GM19328 (cell line): ENCODE measurements around the gene NACC1.

Experiments used
- ATAC-seq: cut with Tn5 transposase; IDR thresholded peaks from one replicate; pipeline ENCODE4 v1.9.1; 2021; ENCODE audit warnings: mild to moderate bottlenecking, moderate library complexity; ENCODE audit not compliant: unreplicated experiment

NACC1 gene

DNA sequence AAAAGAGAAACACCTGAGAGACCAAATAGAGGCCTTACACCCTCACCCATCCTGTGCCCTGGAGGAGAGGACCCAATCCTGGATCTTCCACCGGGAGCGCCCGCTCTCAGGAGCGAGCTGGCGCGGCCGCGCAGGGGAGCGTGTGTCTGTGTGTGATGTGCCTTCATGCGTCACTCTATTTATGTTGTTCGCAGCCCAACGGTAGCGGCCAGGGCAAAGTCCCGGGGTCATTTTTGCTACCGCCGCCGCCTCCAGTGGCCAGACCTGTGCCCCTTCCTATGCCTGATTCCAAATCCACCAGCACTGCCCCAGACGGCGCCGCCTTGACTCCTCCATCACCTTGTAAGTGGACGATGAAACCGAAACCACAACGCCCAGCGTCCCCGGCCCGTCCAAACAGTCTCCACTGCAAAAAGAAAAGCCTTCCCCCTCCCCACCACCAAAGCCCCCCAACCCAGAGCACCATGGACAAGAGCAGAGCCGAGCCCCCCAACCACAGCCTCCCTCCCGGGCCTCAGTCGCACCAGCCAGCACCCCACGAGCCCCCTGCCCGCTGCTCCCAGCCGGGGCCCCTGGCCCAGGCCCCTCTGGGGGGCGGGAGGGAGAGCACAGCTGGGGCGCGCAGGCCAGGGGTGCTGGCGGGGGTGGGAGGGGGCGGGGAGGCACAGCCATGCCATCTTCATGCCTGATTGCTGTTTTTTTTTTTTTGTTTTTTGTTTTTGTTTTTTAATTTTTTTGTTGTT, 30.1 kb upstream of the NACC1 start:
- no peak for ATAC-seq

GRCh38 chr19:13089139-13089856, 28.8 kb upstream of the NACC1 start:
- ATAC-seq, result no peak

DNA sequence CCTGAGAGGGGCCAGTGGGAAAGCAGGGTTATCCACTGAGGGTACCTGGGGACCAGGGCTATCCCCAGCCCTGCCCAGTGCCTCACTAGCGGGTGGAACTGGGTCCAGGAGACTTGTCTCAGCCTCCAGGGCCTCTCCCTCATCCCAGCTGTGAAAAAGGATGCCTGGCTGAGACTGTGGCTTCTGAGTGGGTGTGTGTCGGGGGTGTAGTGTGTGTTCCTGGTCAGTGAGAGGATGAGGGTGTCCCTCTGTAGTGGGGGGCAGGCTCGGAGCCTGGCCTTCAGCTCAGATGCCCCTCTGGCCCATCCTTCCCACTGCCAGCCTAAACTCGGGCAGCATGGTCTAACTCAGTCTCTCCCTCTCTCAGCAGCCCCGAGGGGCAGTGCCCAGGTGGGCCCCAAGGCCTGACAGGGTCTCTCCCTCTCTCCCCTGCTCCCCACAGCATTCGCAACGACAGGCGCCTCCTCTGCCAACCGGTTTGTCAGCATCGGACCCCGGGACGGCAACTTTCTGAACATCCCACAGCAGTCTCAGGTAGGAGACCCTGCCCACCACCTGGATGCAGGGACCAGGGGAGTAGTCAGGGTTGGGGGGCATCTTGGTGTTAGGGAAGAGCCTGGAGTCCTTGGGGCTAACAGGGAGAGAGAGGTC, 28.1 kb upstream of the NACC1 start:
- no peak for ATAC-seq

- no peak for ATAC-seq
These were observed 27.4 kb upstream of the NACC1 start for GRCh38 chr19:13090511-13091231.

- ATAC-seq, result no peak
These were observed 26.5 kb upstream of the NACC1 start for GRCh38 chr19:13091400-13092157.

- no peak for ATAC-seq
These were observed 25.9 kb upstream of the NACC1 start for GRCh38 chr19:13092158-13092543.

GRCh38 chr19:13092606-13093235, 25.3 kb upstream of the NACC1 start:
- ATAC-seq, result no peak

DNA sequence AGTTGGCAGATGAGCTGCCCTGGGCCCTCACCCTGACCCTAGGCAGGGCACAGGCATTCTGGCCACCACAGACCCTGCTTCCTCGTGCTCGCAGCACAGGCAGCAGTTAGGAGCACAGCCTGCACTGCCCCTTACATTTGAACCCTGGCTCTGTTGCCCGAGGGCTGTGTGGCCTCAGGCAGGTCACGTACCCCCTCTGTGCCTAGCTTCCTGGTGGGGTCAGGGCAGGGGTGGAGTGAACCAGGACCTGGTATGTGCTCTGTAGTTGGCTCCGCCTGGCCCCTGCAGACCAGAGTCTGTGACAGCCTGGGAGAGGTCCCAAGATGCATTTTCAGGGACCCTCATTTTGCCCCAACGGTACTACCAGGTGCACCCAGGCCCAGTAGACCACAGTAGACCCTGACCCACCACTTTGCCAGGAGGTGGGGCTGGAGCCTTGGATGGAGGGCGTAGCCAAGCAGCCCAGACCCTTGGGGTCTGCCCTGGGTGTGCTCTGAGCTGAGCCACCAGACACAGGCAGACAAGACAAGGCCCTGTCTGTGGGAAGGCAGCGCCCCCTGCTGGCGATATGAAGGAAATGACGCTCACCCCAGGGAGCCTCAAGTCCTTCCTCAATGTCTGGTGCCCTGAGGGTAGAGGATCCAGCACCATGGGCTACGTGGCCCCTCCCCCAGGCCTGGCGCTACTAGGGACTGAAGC, 24.5 kb upstream of the NACC1 start:
- ATAC-seq, result no peak

- no peak for ATAC-seq
These were observed 24.0 kb upstream of the NACC1 start for GRCh38 chr19:13094106-13094504.

DNA sequence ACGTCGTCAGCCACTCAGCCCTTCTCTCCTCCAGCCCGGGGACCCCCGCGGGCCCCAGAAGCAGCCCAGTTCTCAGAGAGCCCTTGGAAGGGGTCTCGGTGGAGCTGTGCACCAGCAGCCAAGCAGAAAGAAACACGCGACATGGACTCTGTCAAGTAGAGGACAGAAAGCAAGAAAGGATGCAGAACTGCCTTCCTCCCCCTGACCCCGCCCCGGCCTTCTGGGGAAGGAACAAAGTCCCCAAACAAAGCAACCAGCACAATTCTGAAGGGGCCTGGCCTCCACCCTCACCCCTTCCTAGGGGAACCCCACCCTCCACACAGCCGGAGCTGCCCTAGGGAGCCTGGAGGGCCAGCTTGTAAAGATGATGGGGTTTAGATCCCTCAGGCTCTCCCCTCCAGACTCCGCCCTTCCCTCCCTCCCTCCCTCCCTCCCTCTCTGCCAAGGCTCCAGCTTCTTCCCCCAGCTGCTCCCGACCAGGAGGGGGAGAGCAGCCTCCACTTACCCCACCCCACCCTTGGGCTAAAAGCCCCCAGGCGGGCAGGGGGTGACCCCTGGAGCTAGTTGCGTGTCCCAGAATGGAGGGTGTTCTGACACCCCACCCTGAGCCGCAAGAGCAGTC, 23.2 kb upstream of the NACC1 start:
- no peak for ATAC-seq

- ATAC-seq, result no peak
These were observed 22.7 kb upstream of the NACC1 start for GRCh38 chr19:13095393-13095784.

GRCh38 chr19:13095934-13096927, 21.8 kb upstream of the NACC1 start:
- ATAC-seq, result no peak

DNA sequence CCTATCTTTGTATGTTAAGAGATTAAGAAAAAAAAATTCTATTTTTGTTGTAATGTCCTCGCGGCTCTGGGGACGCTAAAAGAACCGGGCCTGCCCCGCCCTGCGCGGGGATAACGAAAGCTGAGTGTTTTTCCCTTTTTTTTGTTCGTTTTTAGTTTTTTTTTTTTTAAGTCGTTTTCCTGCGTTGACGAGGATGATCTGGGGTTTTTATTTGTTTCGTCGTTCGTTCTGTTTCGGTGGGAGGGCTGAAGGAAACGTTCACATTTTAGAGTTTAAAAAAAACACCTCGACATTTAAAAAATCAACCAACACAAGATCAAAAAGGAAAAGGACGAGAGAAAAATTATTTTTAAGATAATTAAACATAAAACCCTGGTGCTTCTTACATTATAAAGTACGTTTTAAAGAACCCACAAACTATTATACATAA, 21.0 kb upstream of the NACC1 start:
- ATAC-seq, result no peak

DNA sequence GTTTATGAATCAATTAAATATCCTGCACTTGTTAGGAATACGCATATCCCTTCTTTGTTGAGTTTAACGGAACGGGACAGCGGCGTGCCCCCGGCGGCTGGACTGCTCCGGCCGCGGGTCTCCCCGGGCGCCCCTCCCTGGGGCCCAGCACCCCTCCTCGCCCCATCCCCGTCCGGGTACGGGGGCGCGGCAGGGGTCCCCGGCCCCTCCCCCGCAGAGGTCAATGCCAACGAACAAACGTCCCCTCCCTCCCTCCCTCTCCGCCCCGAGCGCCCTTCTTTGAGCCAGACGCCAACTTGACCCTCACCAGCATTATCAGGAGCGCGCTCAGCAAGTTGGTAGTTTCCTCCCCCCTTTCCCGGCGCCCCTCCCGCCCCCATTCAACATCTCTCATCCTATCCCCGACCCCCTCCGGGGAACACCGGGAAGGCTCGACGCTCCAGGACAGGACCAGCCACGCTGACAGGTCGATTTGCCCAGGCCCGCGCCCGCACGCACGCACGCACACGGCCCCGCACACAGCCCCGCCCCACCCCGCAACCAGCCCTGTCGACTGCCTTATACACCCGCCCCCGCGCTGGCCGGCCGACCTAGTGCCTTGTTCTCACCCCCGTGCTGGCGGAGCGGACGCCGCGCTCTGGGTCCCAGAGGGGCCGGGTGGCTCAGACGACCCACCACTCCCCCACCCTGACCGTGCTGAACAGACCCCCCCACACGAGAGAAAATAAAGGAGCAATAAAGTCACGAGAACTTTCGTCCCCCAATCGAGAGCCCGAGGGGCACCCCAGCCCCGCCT, 20.4 kb upstream of the NACC1 start:
- ATAC-seq, result no peak

- no peak for ATAC-seq
These were observed 19.6 kb upstream of the NACC1 start for GRCh38 chr19:13098277-13099072.
